Hepatic stellate cell (primary cell): ENCODE data around the gene CHD9.
A peak's percentile ranks its signal among the peaks of the same experiment; 100 is the strongest.
"Not testable (repeated sequence)": the region's sequence is repeated elsewhere in the genome, so short reads cannot be mapped to it uniquely, and the experiment has no call there.

Experiments
- DNase-seq: peaks from one replicate; pipeline ENCODE4 v3.0.0; 2011; ENCODE audit warnings: low spot score

The CHD9 gene

GRCh38 chr16:53047515-53047914 is 7.3 kb upstream of the CHD9 start:
- DNase-seq = not testable (repeated sequence)

DNA sequence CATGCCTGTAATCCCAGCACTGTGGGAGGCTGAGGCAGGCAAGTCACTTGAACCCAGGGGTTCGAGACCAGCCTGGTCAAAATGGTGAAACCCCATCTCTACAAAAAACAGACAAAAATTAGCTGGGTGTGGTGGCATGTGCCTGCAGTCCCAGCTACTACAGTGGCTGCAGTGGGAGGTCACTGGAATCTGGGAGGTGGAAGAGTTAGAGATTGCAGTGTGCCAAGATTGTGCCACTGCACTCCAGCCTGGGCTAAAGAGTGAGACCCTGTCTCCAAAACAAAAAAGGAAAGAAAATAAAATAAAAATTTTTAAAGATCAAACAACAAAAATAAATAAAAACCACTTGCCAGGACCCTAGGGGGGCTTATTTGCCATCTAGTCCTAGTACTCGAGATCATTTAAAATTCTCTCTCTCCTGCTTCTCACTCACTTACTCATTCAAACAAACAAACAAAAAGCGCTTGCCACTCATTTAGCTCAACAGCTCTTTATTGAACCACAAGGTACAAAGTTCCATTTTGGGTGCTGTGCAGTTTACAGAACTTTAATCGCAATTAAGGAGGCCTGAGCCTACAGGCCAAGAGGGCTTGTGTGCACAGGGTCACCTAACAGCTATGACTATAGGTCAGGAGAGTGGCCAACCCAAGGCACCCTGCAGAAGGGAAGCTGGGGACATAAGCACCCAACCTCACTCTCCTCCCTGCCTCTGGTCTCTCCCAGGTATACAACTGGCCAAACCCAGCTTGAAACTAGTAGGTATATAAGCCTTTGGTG is 6.5 kb upstream of the CHD9 start:
- DNase-seq = no peak

DNA sequence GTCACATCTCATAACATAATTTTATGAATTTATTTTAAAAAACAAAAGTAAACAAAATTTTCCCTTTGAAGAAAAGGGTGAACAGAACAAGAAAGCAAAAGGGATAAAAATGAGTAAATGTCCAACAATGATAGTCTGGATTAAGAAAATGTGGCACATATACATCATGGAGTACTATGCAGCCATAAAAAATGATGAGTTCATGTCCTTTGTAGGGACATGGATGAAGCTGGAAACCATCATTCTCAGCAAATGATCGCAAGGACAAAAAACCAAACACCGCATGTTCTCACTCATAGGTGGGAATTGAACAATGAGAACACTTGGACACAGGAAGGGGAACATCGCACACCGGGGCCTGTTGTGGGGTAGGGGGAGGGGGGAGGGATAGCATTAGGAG is 3.5 kb upstream of the CHD9 start:
- DNase-seq = not testable (repeated sequence)

DNA sequence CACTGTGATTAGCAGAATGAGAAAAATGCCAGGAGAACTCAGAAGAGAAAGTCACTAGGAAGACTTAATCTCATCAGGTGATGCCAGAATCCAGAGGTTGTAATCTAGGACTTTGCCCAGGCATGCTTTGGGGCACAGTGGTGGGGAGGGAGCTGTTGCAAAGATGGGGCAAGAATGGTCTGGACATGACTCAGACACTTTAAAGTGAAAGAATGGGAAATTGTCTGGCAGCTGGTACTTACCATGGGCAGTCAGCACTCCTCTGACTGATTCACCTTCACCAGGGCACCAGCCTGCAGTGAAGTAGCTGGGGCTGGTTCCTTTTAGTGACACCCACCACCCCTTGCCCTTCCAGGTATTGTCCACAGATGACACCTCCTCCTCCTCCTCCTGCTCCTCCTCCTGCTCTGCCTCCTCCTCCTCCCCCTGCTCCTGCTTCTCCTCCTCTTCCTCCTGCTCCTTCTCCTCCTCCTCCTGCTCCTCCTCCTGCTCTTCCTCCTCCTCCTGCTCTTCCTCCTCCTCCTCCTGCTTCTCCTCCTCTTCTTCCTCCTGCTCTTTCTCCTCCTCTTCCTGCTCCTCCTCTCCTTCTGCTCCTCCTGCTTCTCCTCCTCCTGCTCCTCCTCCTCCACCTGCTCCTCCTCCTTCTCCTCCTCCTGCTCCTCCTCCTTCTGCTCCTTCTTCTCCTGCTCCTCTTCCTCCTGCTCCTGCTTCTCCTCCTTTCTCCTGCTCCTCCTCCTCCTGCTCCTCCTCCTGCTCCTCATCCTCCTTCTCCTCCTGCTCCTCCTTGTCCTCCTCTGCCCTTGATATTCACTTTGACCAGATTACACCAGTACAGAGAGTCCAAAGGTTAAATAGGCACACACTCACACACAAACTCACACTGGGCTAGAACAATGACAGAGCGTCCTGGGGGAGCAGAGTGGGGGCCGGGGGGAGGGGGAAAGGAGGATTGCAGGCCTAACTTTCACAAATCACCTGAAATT is 2.0 kb upstream of the CHD9 start, which contains the start of gene CHD9NB:
Gene CHD9NB (minus strand): TSS at position 379 of the 983 bp plus-strand sequence. CDS start 8,739 bp downstream, outside the sequence.
- peak; percentile 73 for DNase-seq

- no peak for DNase-seq
Measured at GRCh38 chr16:53053967-53054669, 673 bp upstream of the CHD9 start.

- peak; percentile 65 for DNase-seq
Measured at GRCh38 chr16:53055541-53056391, 975 bp downstream of the CHD9 start.

GRCh38 chr16:53056392-53056881 is 1.6 kb downstream of the CHD9 start:
- no peak for DNase-seq

- no peak for DNase-seq
Measured at GRCh38 chr16:53057658-53058057, 2.9 kb downstream of the CHD9 start.

DNA sequence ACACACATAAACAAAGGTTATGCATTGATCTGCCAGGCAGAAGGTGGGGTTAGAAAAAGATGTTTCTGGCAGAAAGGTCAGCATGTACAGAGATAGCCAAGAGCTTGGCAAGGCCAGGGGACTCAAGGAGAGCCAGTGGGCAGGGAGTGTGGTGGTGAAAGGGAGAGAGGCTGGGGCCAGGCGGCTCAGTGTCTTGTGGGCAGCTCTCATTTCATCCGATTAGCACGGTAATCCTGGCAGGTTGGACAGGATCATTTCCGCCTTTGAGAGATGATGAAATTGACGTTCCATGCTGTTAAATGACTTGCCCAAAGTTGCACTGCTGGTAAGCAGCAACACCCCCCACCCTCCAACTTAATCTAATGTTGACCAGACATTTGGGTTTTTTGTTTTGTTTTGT is 3.6 kb downstream of the CHD9 start:
- DNase-seq = no peak

- no peak for DNase-seq
Measured at GRCh38 chr16:53058882-53059281, 4.1 kb downstream of the CHD9 start.

GRCh38 chr16:53059672-53060071 is 4.9 kb downstream of the CHD9 start:
- DNase-seq = no peak

- DNase-seq = no peak
Measured at GRCh38 chr16:53061256-53061655, 6.5 kb downstream of the CHD9 start.

DNA sequence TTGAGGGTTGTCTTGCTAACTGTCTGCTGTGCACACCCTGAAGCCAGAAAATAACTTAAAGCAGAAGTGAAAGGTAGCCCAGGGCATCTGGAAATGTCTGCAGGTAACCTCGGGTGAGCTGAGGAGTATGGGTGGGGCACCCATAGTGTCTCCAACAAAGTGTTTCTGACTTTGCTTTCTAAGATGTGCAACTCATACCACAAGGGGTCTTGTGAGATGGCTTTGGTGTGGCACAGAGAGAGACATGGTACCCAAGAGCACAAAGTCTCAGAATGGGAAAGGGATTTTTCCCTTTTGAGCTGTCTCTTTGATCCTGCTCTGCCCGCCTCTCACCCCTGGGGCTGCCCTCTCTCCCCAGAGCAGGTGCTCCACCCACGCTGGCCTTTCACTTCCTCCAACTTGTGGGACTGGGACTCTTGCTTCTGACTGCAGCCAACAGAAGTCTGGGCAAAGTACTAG is 6.9 kb downstream of the CHD9 start:
- no peak for DNase-seq

- no peak for DNase-seq
Measured at GRCh38 chr16:53064081-53064578, 9.3 kb downstream of the CHD9 start.

DNA sequence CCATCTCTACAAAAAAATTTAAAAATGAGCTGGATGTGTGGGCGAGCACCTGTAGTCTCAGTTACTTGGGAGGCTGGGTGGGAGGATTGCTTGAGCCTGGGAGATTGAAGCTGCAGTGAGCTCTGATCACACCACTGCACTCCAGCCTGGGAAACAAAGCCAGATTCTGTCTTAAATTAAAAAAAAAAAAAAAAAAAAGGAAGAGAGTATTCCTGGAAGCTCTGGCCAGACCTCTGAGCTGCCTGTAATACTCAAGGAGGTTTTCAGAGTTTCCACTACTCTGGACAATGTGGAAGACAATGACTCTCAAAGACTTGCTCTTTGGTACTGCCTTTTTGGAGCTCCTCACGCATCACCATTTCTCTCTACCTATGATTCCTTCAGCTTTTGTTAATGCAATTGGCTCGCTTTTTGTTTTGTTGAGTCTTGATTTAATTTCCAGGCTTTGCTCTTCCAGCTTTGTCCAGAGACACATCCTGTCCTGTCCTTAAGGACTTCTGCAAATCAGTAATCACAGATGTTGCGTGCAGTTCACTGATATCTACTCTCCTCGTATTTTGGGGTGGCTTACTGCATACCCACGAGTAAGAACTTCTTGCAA is 10.8 kb downstream of the CHD9 start:
- DNase-seq = no peak

GRCh38 chr16:53067675-53068074 is 12.9 kb downstream of the CHD9 start:
- DNase-seq = no peak

GRCh38 chr16:53068423-53068833 is 13.6 kb downstream of the CHD9 start:
- DNase-seq = no peak

DNA sequence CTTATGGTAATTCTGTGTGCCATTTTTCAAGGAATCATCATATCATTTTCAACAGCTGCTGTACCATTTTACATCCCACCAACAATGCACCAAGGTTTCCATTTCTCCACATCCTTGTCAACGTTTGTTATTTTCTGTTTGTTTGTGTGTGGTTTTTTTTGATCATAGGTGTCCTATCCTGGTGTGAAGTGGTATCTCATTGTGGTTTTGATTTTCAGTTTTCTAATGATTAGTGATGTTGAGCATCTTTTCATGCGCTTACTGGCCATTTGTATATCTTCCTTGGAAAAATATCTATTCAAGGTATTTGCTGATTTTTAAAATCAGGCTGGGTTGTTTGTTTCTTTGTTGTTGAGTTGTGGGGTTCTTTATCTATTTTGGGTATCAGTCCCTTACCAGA is 15.0 kb downstream of the CHD9 start:
- DNase-seq = no peak

- no peak for DNase-seq
Measured at GRCh38 chr16:53071748-53072301, 17.0 kb downstream of the CHD9 start.

- DNase-seq = no peak
Measured at GRCh38 chr16:53073022-53073421, 18.2 kb downstream of the CHD9 start.
